Muscle of leg (tissue), 11 donors: ENCODE measurements around the gene TRAIP. TPM values are rescaled to one million over a fixed set of nuclear protein-coding genes. Genes with fewer than 3 reads are reported as not detected.
A peak's percentile ranks its signal among the peaks of the same experiment; 100 is the strongest.
"Not testable (repeated sequence)": the region's sequence is repeated elsewhere in the genome, so short reads cannot be mapped to it uniquely, and the experiment has no call there.

Experiments
- DNase-seq: peaks from one replicate; pipeline ENCODE4 v3.0.0; 2013
- H3K27ac ChIP-seq: one replicate; pipeline ENCODE4 v1.5.1; 2013; ENCODE audit warnings: mild to moderate bottlenecking, low read length, control low read depth
- H3K27me3 ChIP-seq: one replicate; pipeline ENCODE4 v1.6.1; 2013; ENCODE audit warnings: low read length; ENCODE audit not compliant: control insufficient read depth, insufficient read depth
- H3K36me3 ChIP-seq: one replicate; pipeline ENCODE4 v1.6.1; 2013; ENCODE audit warnings: low read length; ENCODE audit not compliant: control insufficient read depth, insufficient read depth
- H3K4me1 ChIP-seq: one replicate; pipeline ENCODE4 v1.6.1; 2013; ENCODE audit warnings: low read length; ENCODE audit not compliant: control insufficient read depth, insufficient read depth
- H3K4me3 ChIP-seq: one replicate; pipeline ENCODE4 v1.5.1; 2013; ENCODE audit warnings: low read length, control low read depth
- H3K9me3 ChIP-seq: replicated peaks from 2 replicates; pipeline ENCODE4 v1.6.1; 2013; ENCODE audit warnings: low read depth, low read length; ENCODE audit not compliant: control insufficient read depth
- WGBS: methylation state at CpG from one replicate; pipeline ENCODE4 v1.1.5; 2013; ENCODE audit warnings: missing lambda C conversion rate; ENCODE audit not compliant: insufficient coverage; 5-methylcytosine and 5-hydroxymethylcytosine counted together
- polyA plus RNA-seq, 8 donors: library from polyadenylated mRNA; unstranded; fragments of 120-200 nt; gene quantifications; one replicate each; pipeline versions ENCODE4 v1.2.1 to v1.2.3, GENCODE V29; 2013; ENCODE audit warnings: inconsistent platforms in 1 of 8, low replicate concordance in 1 of 8; ENCODE audit not compliant: insufficient read length in 8 of 8, insufficient read depth in 1 of 8
- total RNA-seq: library from RNA; stranded (reverse); fragments of 120-200 nt; gene quantifications from one replicate; pipeline ENCODE4 v1.2.4, GENCODE V29; 2013

The TRAIP gene
- total and polyA plus RNA-seq, 9 donors, result 3.8 to 6.7 (median 5.3) TPM

- WGBS, result 74% methylated on average over 3 of the region's 4 CpGs
- H3K27me3 ChIP-seq, result no peaks in the 10 kb centered on the region
- peaks cover 7% of the 10 kb centered on the region for H3K4me1 ChIP-seq
- H3K36me3 ChIP-seq, result no peaks in the 10 kb centered on the region
- no peak overlapping the region for H3K4me3 ChIP-seq
- H3K27ac ChIP-seq, result no peak overlapping the region
- H3K9me3 ChIP-seq, result no peaks in the 10 kb centered on the region
- no peak for DNase-seq
Observed at GRCh38 chr3:49791571-49791970, 64.8 kb downstream of the TRAIP start.

DNA sequence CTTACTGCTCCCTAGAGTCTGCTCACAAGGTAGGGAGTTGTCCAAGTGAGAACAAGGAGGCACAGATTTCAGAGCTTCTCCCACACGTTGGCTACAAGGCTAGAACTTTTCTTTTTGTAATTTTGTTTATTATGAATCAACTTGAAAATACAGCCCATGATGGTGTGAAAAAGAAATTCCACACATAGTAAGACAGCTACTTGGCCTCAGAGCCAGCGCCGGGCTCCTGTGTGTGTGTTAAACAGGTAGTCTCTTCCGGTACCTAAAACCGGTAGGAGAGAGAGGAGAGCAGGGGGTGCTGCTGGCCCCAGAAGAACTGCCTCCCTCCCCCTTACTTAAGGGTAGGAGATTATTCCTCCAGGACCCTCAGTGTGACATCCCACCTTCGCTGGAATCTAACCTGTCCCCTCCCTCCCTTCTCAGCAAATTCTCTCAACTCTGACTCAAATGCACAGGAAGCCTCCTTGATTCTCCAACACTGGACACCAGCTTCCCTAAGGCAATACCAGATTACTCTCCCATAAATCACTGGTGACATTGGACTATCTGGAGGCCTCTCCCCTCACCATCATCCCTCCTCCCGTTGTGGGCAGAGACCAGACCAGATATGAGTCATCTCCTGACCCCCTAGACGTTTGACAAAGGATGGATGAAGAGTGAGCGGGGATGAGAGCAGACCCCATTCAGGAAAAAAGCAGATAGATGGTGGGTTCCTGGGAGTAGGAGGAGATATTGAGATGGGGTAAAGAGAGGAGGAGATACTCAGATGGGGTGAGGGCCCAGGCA lies 65.5 kb downstream of the TRAIP start:
- H3K36me3 ChIP-seq, result no peaks in the 10 kb centered on the region
- no peaks in the 10 kb centered on the region for H3K9me3 ChIP-seq
- no peak overlapping the region for H3K4me3 ChIP-seq
- H3K27me3 ChIP-seq, result no peaks in the 10 kb centered on the region
- peaks cover 7% of the 10 kb centered on the region for H3K4me1 ChIP-seq
- no peak overlapping the region for H3K27ac ChIP-seq
- 48% methylated on average over 2 of the region's 9 CpGs for WGBS
- no peak for DNase-seq

GRCh38 chr3:49788056-49788455 lies 68.3 kb downstream of the TRAIP start:
- DNase-seq, result no peak
- Histone ChIP-seq H3K9me3 (no peaks in the 10 kb centered on the region), H3K27ac (peak overlapping the region; percentile 97), H3K4me3 (no peak overlapping the region), H3K27me3 (no peaks in the 10 kb centered on the region), H3K4me1 (peaks cover 15% of the 10 kb centered on the region), H3K36me3 (peaks cover 11% of the 10 kb centered on the region)
- 100% methylated on average over 2 of the region's 2 CpGs for WGBS

DNA sequence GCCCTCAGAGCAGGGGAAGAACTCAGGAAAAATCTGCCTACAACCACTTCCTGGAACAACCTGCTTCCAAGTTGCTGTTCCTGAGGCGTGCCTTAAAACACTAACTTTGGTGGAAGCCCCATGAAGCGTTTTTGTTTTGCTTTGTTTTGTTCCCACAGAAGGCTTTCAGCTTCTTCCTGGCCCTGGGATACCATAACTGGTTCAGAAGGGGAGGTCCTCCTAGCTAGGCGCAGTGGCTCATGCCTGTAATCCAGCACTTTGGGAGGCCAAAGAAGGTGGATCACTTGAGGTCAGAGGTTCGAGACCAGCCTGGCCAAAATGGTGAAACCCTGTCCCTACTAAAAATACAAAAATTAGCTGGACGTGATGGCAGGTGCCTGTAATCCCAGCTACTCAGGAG lies 68.8 kb downstream of the TRAIP start:
- Histone ChIP-seq H3K27ac (peak overlapping the region; percentile 97), H3K36me3 (peaks cover 12% of the 10 kb centered on the region), H3K9me3 (no peaks in the 10 kb centered on the region), H3K4me3 (no peak overlapping the region), H3K4me1 (peaks cover 15% of the 10 kb centered on the region), H3K27me3 (no peaks in the 10 kb centered on the region)
- WGBS, result 71% methylated on average over 4 of the region's 5 CpGs
- DNase-seq, result no peak

DNA sequence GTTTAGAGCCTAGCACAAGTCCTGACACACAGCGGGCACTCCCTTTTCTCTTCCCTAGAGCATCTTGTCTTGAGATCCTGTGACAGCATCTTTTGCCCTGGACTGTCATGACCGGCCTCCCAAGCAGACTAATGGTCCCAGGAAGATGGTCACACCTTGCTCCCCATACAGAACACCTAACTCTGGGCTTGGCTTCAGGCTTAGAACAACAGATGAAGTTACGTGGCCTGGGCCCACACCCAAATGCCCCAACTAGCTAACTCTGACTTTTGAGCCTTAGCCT lies 69.2 kb downstream of the TRAIP start:
- DNase-seq, result no peak
- H3K4me1 ChIP-seq, result peaks cover 15% of the 10 kb centered on the region
- 79% methylated on average over 2 of the region's 3 CpGs for WGBS
- peak overlapping the region; percentile 97 for H3K27ac ChIP-seq
- no peaks in the 10 kb centered on the region for H3K27me3 ChIP-seq
- peaks cover 15% of the 10 kb centered on the region for H3K36me3 ChIP-seq
- H3K9me3 ChIP-seq, result no peaks in the 10 kb centered on the region
- H3K4me3 ChIP-seq, result no peak overlapping the region

DNA sequence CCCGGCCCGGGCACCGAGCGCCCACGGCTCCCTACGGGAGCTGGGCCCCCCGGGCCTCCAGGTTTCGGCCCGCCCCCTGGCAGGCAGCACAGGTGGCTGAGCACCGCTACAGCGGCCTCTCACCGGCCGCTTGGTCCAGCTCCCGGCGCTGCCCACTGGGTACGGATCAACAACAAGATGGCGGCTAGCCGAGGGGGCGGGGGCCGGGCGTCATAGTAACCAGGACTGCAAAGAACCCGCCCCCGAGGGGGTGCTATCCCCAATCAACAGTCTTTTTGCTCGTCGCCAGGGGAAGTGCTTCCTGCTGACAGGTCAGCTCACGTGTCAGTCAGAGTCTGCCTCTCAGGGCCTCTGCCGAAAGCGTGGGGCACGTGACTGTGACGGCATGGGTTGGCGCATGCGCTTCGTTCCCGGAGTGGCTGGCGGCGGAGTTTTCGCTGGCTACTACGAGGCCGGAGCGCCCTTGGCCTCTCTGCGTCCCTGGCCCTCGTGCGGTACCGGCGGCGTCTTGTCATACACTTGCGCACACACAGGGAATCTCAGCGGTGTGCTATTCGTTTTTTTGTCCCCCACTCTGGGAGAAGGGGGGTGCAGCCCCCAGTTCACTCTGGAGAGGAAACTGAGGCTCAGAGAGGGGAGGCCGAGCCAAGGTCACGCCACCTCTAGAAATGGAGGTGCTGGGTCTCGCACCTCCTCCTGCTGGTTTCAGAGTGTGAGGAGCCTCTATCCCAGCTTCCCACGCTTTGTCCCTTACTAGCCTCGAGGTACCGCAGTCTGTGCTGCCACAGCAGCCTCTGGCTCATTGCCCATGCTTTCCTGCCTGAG lies 69.8 kb downstream of the TRAIP start, which contains the start of gene IP6K1:
Gene IP6K1, minus strand, starts transcription at position 186 of the 825 bp plus-strand sequence. CDS start 38,502 bp downstream, outside the sequence.
- peak; percentile 100 for DNase-seq
- Histone ChIP-seq H3K36me3 (peaks cover 17% of the 10 kb centered on the region), H3K27me3 (no peaks in the 10 kb centered on the region), H3K27ac (peak within 1 kb of the TSS; percentile 97), H3K4me1 (peaks cover 15% of the 10 kb centered on the region), H3K4me3 (peak within 1 kb of the TSS; percentile 54), H3K9me3 (no peaks in the 10 kb centered on the region)
- 8% methylated on average over 51 of the region's 55 CpGs for WGBS

DNA sequence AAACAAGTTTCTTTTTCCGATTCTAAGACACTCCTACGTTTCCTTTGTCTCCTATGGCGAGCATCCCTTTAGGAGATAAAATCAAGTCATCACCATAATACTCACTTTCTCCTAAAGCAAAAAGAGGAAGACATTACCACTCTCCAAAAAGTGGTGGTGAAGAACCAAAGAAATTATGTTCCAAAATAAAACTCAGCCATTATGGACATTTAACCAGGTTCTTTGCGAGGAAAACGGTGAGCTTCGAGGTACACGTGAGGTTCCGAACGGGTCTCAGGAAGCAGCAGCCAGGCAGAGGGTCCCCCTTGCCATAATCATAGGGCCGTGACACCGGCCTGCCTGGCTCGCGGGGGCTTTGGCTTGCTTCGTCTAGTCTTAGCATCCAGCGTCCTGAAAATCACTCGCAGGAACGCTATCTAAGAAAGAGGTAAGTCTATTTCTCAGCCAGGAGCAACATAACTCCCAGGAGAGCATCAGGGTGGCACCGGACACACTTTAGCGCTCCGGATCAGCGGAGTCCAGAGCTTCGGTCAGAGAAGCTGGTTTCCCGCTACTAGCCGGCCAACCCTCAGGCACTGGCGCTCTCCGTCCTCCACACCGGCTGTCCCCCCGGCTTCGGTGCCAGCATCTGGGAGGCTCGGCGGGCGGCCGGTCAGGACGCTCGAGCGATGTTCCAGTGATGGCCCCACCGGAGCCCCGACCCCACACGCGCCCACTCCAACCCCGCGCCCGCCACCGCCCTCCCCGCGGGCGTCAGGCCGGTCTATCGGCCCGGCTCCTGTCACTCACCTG lies 70.6 kb downstream of the TRAIP start:
- H3K4me3 ChIP-seq, result peak overlapping the region; percentile 54
- DNase-seq, result peak; percentile 52
- peaks cover 21% of the 10 kb centered on the region for H3K36me3 ChIP-seq
- H3K4me1 ChIP-seq, result peaks cover 15% of the 10 kb centered on the region
- H3K27me3 ChIP-seq, result no peaks in the 10 kb centered on the region
- peak overlapping the region; percentile 71 for H3K27ac ChIP-seq
- no peaks in the 10 kb centered on the region for H3K9me3 ChIP-seq
- WGBS, result under 1% methylated on average over 47 of the region's 50 CpGs

DNA sequence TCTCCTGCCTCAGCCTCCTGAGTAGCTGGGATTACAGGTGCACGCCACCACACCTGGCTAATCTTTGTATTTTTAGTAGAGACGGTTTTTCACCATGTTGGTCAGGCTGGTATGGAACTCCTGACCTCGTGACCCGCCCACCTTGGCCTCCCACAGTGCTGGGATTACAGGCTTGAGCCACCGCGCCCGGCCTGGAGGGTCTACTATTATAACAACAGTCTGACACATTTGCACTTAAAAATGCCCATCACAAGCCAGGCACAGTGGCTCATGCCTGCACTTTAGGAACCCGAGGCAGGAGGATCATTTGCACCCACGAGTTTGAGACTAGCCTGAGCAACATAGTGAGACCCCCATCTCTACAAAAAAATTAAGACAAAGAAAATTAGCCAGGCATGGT lies 74.1 kb downstream of the TRAIP start:
- not testable (repeated sequence) for H3K9me3 ChIP-seq, H3K27me3 ChIP-seq, DNase-seq, H3K4me3 ChIP-seq, H3K27ac ChIP-seq
- Histone ChIP-seq H3K4me1 (peaks cover 15% of the 10 kb centered on the region), H3K36me3 (peaks cover 21% of the 10 kb centered on the region)
- WGBS, result 90% methylated on average over 6 of the region's 9 CpGs

GRCh38 chr3:49781415-49782199 lies 74.8 kb downstream of the TRAIP start:
- no peak overlapping the region for H3K4me3 ChIP-seq
- H3K36me3 ChIP-seq, result peaks cover 21% of the 10 kb centered on the region
- peaks cover 8% of the 10 kb centered on the region for H3K4me1 ChIP-seq
- no peak overlapping the region for H3K27ac ChIP-seq
- H3K9me3 ChIP-seq, result no peaks in the 10 kb centered on the region
- WGBS, result 75% methylated on average over 3 of the region's 5 CpGs
- no peaks in the 10 kb centered on the region for H3K27me3 ChIP-seq
- no peak for DNase-seq
